ENCODE results near the gene ARHGEF19. TPM values are rescaled to one million over a fixed set of nuclear protein-coding genes. Genes with fewer than 3 reads are reported as not detected.
"Not testable (repeated sequence)": the region's sequence is repeated elsewhere in the genome, so short reads cannot be mapped to it uniquely, and the experiment has no call there.

Gene ARHGEF19
- total RNA-seq, 1 donor from 2014 or later: 29.5 TPM

- Mint-ChIP-seq H3K27me3 (peaks cover 16% of the 10 kb centered on the region), H3K4me3 (peak overlapping the region; percentile 88), H3K9me3 (no peaks in the 10 kb centered on the region), H3K4me1 (ENCODE audit: unreplicated experiment) (peaks cover 30% of the 10 kb centered on the region), H3K36me3 (no peaks in the 10 kb centered on the region), H3K27ac (peak overlapping the region; percentile 55)
- TF ChIP-seq CTCF (conservative IDR thresholded peaks at IDR 0.05): no peak
- DNase-seq (ENCODE audit: extremely low spot score, unreplicated experiment): no peak
Observed at GRCh38 chr1:16215882-16216753, 3.7 kb upstream of the ARHGEF19 start.

DNA sequence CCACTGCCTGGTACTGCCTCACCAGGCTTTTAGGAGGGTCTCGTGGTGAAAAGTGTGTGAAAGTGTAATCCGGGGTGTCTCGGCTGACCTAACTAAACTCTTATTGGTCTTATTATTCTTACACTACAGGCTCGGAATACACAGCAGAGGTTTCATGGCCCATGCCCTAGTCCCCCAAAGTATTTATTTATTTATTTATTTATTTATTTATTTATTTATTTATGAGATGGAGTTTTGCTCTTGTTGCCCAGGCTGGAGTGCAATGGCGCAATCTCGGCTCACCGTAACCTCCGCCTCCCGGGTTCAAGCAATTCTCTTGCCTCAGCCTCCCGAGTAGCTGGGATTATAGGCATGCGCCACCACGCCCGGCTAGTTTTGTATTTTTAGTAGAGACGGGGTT is 2.8 kb upstream of the ARHGEF19 start:
- DNase-seq (ENCODE audit: extremely low spot score, unreplicated experiment); H3K36me3 Mint-ChIP-seq; H3K4me3 Mint-ChIP-seq; H3K9me3 Mint-ChIP-seq; H3K27ac Mint-ChIP-seq: not testable (repeated sequence)
- Mint-ChIP-seq H3K4me1 (ENCODE audit: unreplicated experiment) (peaks cover 34% of the 10 kb centered on the region), H3K27me3 (peaks cover 16% of the 10 kb centered on the region)

GRCh38 chr1:16213544-16213943 is 1.1 kb upstream of the ARHGEF19 start:
- not testable (repeated sequence) for H3K27ac Mint-ChIP-seq, H3K9me3 Mint-ChIP-seq

GRCh38 chr1:16213013-16213412 is 561 bp upstream of the ARHGEF19 start:
- peaks cover 41% of the 10 kb centered on the region for H3K4me1 Mint-ChIP-seq (ENCODE audit: unreplicated experiment)

More at GRCh38 chr1:16213544-16213943, 1.1 kb upstream of the ARHGEF19 start:
- not testable (repeated sequence) for DNase-seq (ENCODE audit: extremely low spot score, unreplicated experiment); H3K4me3 Mint-ChIP-seq; H3K27me3 Mint-ChIP-seq; H3K36me3 Mint-ChIP-seq
- peaks cover 41% of the 10 kb centered on the region for H3K4me1 Mint-ChIP-seq (ENCODE audit: unreplicated experiment)

GRCh38 chr1:16211824-16212223 is 628 bp downstream of the ARHGEF19 start:
- Mint-ChIP-seq H3K4me3 (peak overlapping the region; percentile 78), H3K9me3 (no peaks in the 10 kb centered on the region), H3K4me1 (ENCODE audit: unreplicated experiment) (peaks cover 37% of the 10 kb centered on the region), H3K36me3 (no peaks in the 10 kb centered on the region), H3K27me3 (peaks cover 10% of the 10 kb centered on the region), H3K27ac (no peak overlapping the region)
- DNase-seq (ENCODE audit: extremely low spot score, unreplicated experiment): no peak
- no peak for TF ChIP-seq CTCF (conservative IDR thresholded peaks at IDR 0.05)

More at GRCh38 chr1:16213013-16213412, 561 bp upstream of the ARHGEF19 start:
- Mint-ChIP-seq H3K9me3 (no peaks in the 10 kb centered on the region), H3K4me3 (no peak overlapping the region), H3K27ac (peak overlapping the region; percentile 36), H3K36me3 (no peaks in the 10 kb centered on the region), H3K27me3 (peaks cover 10% of the 10 kb centered on the region)
- no peak for TF ChIP-seq CTCF (conservative IDR thresholded peaks at IDR 0.05)
- DNase-seq (ENCODE audit: extremely low spot score, unreplicated experiment): no peak

DNA sequence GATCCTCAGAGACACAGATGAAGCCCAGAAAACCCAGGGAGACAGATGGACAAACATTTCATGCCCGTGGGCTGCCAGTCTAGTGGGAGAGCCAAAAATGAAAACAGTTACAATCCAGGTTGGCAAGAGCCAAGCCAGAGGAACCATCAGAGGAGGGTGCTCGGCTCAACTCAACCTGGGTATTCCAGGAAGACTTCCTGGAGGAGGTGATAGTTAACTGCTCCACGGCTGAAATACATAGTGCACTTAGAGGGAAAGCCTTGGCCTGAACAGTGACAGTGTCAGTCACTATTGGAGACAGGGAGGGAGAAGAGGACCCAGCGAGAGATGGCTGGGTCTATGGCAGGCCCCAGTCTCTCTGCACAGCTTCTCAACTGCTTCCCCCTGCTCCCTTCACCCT is 1.9 kb downstream of the ARHGEF19 start:
- H3K27me3 Mint-ChIP-seq: peaks cover 2% of the 10 kb centered on the region
- peak overlapping the region; percentile 57 for H3K4me3 Mint-ChIP-seq
- no peaks in the 10 kb centered on the region for H3K36me3 Mint-ChIP-seq
- peaks cover 29% of the 10 kb centered on the region for H3K4me1 Mint-ChIP-seq (ENCODE audit: unreplicated experiment)
- no peaks in the 10 kb centered on the region for H3K9me3 Mint-ChIP-seq
- TF ChIP-seq CTCF (conservative IDR thresholded peaks at IDR 0.05): no peak
- H3K27ac Mint-ChIP-seq: no peak overlapping the region
- no peak for DNase-seq (ENCODE audit: extremely low spot score, unreplicated experiment)

All from type B pancreatic cell (in vitro differentiated cells).